Measurements from ENCODE around the gene NPRL2.

The NPRL2 gene

GRCh38 chr3:50350527-50351322, at the start of gene NPRL2, which contains the start of gene CYB561D2:
TSS of gene NPRL2 (minus strand) at chr3:50350775. CDS start at chr3:50350652, 123 bp downstream.
TSS of gene CYB561D2 (plus strand) at chr3:50350862. CDS start at chr3:50351434, 572 bp downstream.
- peak; percentile 97 for DNase-seq (ENCODE audit: low spot score)

GRCh38 chr3:50396502-50396901, 45.9 kb upstream of the NPRL2 start:
- DNase-seq (ENCODE audit: low spot score), result no peak

GRCh38 chr3:50395070-50395860, 44.7 kb upstream of the NPRL2 start:
- DNase-seq (ENCODE audit: low spot score), result no peak

- no peak for DNase-seq (ENCODE audit: low spot score)
Observed at GRCh38 chr3:50393061-50393460, 42.5 kb upstream of the NPRL2 start.

- no peak for DNase-seq (ENCODE audit: low spot score)
Observed at GRCh38 chr3:50392101-50392715, 41.6 kb upstream of the NPRL2 start.

- DNase-seq (ENCODE audit: low spot score), result no peak
Observed at GRCh38 chr3:50390508-50391224, 40.1 kb upstream of the NPRL2 start.

- DNase-seq (ENCODE audit: low spot score), result no peak
Observed at GRCh38 chr3:50389414-50389767, 38.8 kb upstream of the NPRL2 start.

- no peak for DNase-seq (ENCODE audit: low spot score)
Observed at GRCh38 chr3:50388720-50389413, 38.3 kb upstream of the NPRL2 start.

- DNase-seq (ENCODE audit: low spot score), result peak; percentile 48
Observed at GRCh38 chr3:50388016-50388719, 37.6 kb upstream of the NPRL2 start.

- DNase-seq (ENCODE audit: low spot score), result no peak
Observed at GRCh38 chr3:50385754-50386153, 35.2 kb upstream of the NPRL2 start.

GRCh38 chr3:50383750-50384149, 33.2 kb upstream of the NPRL2 start:
- DNase-seq (ENCODE audit: low spot score), result no peak

- DNase-seq (ENCODE audit: low spot score), result no peak
Observed at GRCh38 chr3:50382722-50383121, 32.1 kb upstream of the NPRL2 start.

GRCh38 chr3:50381383-50381782, 30.8 kb upstream of the NPRL2 start:
- DNase-seq (ENCODE audit: low spot score), result no peak

GRCh38 chr3:50380405-50381085, 30.0 kb upstream of the NPRL2 start:
- no peak for DNase-seq (ENCODE audit: low spot score)

GRCh38 chr3:50378757-50379156, 28.2 kb upstream of the NPRL2 start:
- no peak for DNase-seq (ENCODE audit: low spot score)

- no peak for DNase-seq (ENCODE audit: low spot score)
Observed at GRCh38 chr3:50378024-50378423, 27.4 kb upstream of the NPRL2 start.

- DNase-seq (ENCODE audit: low spot score), result no peak
Observed at GRCh38 chr3:50375258-50375931, 24.8 kb upstream of the NPRL2 start.

- DNase-seq (ENCODE audit: low spot score), result no peak
Observed at GRCh38 chr3:50374363-50375257, 24.0 kb upstream of the NPRL2 start.

Data from GM03348 (cell line).